KG1 (cell line): ENCODE results near the gene PNLIPRP3.
A peak's percentile ranks its signal among the peaks of the same experiment; 100 is the strongest.
"Not testable (repeated sequence)": the region's sequence is repeated elsewhere in the genome, so short reads cannot be mapped to it uniquely, and the experiment has no call there.

ENCODE experiments used
- DNase-seq: peaks from one replicate; lab custom pipeline; 2025; lab: John Stamatoyannopoulos, UW

The PNLIPRP3 gene

DNA sequence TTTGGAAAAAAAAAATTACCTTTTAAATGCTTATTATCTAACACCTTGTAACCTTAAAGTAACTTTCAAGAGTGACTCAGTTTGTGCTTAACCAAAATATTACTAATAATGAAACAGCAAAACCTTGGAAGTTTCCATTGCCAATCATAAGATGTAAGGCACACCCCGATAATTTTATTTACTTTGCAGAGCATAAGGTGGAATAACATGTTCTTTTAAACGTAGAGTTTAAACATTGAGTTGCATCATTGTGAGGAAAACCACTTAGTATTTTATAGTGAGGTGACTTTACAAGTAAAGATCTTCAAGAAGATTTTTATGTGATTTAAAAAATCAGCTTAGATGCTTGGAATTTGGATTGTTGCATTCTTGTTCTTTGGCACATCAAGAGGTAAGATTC, at the start of gene PNLIPRP3:
TSS of gene PNLIPRP3 (plus strand) at position 177 of the 400 bp plus-strand sequence. CDS start at position 343, 166 bp downstream.
- no peak for DNase-seq

DNA sequence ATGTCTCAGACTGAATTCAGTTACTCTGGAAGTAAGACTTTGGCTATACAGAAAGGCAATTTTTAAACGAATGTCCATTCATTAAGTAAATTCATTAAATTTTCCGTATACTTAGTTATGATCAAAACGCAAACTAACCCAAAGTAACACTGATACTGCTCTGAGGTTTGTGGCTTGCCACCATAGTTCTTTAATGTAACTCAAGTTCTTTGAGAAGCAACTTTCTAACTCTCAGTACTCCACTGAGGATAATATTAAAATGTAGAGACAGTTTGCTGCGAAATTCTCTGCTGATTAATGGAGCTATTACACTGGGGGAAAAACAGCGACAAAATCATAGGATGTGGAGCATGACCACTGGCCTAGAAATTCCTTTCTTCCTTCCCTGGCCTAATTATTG, 45.4 kb upstream of the PNLIPRP3 start:
- DNase-seq = no peak

DNA sequence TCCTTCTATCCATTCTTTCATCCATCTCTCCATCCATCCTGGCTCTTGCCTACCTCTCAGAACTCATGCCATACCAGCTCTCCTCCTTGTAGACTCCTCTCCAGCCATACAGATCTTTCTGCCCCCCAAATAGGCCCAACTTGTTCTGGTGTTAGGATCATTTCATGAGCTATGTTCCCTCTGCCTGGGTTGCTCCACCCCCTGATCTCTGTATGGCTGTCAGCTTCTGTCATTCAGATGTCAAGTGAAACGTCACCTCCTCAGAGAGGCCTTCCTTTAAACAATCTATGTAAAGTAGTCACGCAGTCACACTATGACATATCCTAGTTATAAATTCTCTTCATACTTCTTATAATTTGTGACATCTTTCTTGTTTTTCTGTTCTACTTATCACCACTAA, 42.3 kb upstream of the PNLIPRP3 start:
- DNase-seq = no peak

DNA sequence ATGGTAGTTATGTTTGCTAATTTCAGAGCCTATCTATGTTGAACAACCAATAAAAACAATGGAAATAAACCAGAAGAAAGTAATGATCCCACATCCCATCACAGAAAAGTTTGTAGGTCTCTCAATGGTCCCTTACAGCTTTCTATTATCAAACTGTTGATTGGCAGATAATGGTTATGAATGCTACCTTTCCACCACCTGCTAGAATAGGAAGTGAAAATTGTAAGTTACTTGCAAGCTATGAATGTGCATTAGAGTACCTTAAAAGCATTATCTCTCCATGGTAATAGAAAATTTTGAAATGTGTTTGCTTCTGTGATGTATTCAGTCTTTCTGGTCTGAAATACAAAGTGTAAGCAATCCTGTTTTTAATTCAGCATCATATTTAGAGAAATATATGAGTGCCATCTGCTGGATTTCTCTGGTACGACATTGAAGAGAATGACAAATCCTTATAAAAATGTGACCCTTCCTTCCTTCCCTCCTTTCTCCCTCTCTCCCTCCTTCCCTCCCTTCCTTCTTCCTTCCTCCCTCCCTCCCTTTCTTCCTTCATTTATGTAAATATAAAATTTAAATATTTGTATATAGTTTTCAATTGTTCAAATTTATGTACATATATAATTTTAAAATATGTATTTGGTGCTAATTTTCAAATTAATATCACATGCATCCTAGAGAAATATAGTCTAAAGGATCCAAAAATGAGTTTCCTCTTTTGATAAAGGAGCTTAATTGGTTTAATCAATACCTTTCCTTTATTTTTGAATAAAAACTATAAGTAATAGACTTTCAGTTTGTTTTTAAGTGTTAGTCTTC, 41.4 kb upstream of the PNLIPRP3 start:
- peak; percentile 6 for DNase-seq

DNA sequence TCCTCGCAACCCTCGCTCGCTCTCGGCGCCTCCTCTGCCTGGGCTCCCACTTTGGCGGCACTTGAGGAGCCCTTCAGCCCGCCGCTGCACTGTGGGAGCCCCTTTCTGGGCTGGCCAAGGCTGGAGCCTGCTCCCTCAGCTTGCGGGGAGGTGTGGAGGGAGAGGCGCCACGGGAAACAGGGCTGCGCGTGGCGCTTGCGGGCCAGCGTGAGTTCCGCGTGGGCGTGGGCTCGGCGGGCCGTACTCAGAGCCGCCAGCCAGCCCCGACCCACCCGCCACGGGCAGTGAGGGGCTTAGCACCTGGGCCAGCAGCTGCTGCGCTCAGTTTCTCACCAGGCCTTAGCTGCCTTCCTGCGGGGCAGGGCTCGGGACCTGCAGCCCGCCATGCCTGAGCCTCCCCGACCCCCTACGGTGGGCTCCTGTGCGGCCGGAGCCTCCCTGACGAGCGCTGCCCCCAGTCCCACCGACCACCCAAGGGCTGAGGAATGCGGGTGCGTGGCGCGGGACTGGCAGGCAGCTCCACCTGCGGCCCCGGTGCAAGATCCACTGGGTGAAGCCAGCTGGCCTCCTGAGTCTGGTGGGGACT, 34.3 kb upstream of the PNLIPRP3 start:
- not testable (repeated sequence) for DNase-seq

DNA sequence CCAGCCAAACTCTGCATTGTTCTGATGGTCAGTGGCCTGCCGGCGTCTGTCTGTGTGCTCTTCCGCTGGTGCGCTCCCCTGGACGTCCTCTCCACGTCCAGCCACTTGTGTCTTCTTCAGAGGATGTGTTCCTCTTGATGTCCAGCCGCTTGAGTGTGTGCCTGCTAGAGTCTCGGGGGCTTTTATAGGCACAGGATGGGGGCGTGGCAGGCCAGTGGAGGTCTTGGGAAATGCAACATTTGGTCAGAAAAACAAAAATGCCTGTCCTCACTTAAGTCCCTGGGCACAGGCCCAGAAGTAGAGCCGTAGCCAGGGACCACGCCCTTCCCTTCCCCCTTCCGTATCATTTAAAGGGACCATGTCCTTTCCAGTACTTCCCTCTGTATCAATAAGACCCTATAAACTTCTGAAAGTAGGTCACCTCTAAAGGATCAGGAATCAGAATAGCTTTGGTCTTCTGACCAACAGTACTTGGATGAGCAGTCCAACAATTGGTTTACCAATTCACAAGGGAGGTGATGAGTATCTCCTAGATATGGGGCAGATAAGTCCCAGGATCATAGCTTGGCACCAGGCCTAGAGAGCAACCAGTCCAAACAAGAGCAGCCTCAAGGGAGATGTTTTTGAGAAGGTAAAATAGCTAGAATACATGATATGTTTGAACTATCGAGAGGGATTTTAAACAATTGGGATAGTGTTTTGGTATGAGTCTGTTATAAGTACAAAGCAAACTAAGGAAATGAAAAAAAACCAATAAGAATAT, 32.2 kb upstream of the PNLIPRP3 start:
- DNase-seq = no peak

DNA sequence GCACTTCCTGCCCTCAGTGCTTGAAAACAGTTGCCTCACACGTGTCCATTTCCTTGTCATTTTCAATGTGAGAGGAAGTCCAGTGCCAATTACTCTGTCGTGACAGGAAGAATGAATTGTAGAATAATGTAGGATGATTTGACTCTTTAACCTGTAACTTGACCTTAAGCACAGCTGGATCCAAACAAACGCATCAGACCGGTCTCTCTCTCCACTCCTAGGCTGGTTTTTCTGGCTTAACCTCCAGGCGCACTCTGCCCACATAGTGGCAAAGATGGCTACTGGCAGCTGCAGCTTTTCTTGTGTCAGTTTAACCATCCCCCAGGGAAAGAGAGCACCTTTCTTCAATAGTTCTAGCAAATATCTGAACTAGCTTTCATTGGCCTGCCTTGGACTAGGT, 29.4 kb upstream of the PNLIPRP3 start:
- DNase-seq = no peak

DNA sequence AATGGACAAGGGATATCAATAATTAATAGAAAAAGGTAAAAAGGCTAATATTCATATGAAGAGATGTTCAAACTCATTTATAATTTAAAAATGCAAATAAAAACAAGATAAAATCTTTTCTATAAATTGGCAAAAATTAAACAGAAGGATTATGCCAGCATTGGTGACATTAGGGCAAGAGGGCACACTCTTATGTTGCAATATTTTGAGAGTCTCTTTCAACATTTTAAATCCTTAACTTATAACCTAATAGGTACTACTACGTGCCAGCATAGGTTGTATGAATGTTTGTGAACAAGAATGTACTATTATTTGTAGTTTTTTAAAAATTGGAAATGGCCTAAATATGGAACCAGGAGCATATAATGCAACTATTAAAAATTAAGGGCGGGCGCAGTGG, 24.8 kb upstream of the PNLIPRP3 start:
- no peak for DNase-seq

DNA sequence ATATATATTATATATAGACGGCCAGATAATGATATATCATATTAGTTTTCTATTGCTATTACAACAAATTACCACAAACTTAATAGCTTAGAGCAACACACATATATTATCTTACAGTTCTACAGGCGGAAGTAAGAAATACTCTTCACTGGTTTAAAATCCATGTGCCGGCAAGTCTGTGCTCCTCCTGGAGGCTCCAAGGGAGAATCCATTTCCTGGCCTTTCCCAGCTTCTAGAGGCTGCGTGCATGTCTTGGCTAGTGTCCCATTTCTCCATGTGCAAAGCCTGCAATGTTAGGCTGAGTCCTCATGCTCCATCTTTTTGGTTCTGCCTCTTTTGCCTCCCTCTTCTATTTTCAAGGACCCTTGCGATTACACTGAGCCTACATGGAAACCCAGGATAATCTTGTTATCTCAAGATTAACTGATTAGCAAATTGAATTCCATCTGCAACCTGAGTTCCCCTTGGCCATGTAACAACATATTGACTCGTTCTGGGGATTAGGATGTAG, 23.9 kb upstream of the PNLIPRP3 start:
- DNase-seq = no peak

DNA sequence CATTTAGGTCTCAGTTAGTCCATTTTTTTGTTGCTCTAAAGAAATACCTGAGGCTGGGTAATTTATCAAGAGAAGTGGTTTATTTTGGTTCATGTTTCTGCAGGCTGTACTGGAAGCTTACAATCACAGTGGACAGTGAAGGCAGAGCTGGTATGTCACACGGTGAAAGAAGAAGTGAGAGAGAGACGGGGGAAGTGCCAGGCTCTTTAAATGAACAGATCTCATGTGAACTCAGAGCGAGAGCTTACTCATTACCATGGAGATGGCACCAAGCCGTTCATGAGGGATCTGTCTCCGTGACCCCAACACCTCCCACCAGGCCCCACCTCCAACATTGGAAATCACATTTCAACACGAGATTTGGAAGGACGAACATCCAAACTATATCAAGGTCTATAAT, 18.9 kb upstream of the PNLIPRP3 start:
- no peak for DNase-seq

DNA sequence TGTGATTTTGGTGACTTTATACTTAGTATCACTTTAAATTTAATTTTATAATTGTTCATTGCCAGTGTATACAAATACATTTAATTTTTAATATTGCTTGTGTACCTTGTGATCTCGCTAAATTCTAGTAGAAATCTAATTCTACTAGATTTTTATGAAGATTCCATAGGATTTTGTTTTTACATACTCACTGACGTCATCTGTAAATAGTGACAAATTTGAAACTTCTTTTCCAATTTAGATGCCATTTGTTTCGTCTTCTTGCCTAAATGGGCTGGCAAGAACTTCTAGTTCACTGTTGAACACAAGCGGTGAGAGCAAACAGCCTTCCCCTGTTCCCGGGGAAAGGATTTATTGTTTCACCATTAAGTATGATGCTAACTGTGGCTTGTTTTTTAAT, 17.3 kb upstream of the PNLIPRP3 start:
- no peak for DNase-seq

DNA sequence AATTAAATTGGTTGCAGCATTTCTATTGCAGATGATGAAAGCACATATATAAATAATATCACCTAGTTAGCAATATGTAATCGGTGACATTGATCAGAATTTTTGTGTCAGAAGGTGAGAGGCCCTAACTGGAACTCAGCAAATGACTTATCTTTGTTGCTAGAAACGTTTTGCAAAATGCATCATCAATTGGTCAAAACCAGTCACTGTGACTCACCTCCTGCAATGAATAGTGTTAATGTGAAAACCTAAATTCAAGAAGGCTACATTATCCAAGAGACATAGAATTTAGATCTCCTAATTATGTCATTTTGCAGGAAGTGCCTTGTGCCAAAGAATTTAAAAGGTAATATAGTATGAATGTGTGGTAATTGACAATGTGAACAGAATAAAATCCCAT, 9.8 kb upstream of the PNLIPRP3 start:
- DNase-seq = no peak

DNA sequence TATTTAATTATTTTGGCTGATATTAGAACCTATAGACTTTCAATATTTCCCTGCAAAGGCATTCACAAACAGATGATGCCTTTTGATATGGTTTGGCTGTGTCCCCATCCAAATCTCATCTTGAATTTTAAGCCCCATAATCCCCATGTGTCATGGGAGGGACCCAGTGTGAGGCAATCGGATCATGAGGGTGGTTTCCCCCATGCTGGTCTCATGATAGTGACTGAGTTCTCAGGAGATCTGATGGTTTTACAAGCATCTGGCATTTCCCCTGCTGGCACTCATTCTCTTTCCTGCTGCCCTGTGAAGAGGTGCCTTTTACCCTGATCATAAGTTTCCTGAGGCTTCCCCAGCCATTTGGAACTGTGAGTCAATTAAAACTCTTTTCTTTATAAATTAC, 9.3 kb upstream of the PNLIPRP3 start:
- no peak for DNase-seq

DNA sequence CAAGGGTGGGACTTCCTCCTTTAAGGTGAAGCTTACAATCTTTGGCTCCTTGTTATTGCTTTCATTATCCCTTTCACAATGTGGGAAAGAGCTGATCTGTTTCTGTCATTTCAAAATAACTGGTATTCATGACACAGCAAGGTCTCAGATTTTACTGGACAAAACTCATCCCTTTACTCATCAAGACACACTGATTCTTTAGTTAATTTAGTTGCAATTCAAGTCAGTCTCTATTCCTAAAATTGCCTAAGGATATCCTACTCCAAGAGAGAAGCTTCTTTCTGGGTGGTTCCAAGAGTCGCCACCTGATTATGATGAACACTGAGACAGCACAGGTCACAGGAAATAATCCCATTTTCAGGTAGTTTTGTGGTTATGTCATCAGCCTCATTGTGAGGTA, 5.8 kb upstream of the PNLIPRP3 start:
- no peak for DNase-seq

DNA sequence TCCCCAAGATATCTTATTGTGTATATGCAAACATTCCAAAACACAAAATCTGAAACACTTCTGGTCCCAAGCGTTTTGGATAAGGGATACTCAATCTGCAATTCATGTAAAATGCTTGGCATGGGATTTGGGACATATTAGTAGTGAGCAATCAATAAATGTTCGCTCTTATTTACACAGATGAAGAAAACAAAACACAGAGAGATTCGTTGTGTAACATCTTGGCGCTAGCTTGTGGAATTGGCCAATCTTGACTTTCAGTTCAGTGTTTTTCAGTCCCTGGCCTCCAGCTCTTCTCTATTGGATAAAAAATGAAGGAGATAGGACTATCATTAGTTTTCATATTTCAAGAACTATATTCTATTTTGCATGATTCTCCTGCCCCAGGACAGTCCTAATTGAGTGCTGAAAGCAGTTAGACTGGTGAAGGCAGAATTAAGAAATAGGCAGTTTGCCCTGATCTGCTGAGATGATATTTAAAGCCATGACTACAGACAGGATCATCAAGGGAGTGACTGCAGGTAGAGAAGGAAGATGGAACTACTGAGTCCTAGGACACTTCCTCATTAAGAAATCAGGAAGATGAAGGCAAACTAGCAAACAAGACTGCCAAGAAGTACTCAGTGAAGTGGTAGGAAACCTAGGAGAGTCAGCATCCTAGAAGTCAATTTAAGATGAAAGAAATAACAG, 1.8 kb downstream of the PNLIPRP3 start:
- no peak for DNase-seq

DNA sequence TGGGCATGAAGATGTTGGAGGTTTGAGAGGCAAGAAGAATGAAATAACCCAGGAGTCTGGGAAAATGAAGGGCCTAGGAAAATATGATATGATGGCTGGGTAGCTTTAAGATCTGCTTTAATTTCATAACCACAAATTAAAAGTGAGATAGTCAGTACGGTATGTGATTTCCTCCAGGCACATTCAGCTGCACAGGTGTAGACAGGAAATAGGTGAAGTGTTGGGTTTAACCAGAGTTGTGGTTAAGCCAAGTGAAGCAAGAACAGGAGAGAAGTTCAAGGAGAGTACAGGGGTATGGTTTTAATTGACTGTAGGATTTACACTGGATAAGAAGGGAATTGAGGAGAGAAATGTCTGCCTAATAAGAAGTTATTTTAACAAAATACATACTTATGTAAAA, 2.6 kb downstream of the PNLIPRP3 start:
- DNase-seq = no peak

DNA sequence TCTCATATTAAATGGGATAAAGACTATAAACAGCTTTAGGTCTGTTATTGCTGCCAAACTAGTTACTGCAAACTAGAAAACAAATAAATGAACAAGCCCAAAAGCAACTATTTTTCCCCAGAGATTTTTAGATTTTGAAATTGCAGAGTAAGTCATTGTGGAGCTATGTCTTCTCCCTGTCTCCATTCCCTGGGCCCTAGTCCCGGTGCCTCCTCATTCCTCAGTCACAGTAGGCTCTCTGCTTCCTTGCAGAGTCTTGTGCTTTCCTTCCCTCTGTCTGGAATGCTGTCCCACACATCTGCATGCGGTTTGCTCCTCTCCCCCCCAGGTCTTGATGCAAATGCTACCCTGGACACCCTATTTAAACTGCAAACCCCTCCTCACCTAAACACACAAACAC, 4.0 kb downstream of the PNLIPRP3 start:
- DNase-seq = no peak

DNA sequence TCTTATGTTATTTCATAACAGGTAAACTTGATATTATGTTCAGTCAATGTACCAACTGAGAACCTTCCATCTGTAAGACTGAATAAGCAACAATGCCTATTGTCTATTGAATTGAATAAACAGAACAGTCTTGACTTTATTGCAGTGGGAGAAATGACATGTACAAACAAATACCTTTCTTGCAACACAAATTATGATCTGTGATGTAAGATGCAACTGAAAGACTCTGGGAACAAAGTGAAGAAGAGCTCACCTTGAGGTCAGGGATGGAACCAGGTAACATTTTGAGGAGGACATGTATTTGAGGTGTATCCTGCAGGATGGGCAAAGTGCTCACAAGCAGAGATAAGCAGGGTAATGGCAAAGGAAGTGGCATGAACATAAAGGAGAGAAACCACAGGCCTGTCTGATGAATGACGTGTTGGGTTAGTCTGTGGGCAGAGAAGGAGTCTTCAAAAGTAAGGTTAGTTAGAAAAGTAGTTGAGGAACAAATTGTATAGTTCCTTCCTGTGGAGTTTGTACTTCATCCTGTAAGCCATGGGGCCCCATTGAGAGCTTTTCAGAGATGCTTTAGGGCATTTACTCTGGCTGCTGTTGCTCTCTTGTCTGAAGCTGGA, 9.5 kb downstream of the PNLIPRP3 start:
- DNase-seq = no peak

DNA sequence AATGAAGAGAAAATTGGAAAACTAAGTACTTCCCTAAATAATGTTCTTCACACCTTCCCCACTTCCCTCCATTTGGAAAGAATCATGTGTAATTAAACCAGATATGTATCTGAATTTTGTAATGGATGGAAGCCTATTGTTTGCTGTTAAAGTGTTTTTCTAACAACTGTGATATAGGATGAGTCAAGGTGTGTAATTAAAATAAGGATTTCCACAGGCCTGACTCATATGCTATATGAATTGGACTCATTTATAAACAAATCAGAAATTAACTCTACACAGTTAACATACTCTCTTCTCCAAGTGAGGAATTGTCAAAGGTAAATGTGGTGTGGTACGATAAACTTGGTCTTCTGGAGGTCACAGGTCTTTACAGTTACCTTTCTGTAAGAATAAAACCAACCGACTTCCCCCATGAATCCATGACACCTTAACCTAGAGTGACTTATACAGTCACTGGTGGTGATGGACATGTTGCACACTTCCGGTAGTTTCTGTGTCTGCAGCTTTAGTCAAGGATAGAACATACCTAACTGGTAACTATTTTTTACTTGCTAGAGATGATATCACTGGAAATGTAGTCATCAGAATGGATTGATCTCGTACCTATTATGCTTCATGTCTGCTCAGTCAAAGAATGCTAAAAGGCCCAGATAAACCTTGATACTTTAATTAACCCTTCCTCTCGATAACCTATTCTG, 12.8 kb downstream of the PNLIPRP3 start:
- DNase-seq = no peak

DNA sequence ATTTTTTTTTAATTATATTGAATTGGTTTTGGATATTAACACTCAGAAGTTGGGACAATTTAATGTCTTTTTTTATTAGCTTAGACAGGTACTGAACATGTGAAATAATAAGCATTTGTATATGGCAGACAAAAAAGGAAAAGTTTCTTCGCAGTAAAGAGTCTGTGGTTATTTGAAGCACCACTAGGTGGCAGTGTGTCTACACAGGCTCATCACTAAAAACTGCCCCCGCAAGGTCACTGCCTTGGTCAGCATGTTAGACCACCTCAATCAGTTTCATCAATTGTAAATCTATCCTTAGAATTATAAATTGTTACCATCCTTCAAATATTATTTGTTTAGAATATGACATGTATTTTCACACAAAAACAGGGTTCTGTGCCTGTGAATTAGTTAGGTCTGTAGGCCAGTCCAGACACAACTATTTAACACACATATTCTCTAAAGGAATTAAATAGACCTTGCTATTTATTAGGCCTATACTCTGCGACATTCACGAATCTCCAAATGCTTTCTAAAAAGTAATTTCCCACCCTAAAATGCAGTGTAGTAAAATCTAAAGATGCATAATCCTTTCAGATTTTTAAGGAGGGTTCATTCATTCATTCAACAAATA, 17.0 kb downstream of the PNLIPRP3 start:
- DNase-seq = no peak

DNA sequence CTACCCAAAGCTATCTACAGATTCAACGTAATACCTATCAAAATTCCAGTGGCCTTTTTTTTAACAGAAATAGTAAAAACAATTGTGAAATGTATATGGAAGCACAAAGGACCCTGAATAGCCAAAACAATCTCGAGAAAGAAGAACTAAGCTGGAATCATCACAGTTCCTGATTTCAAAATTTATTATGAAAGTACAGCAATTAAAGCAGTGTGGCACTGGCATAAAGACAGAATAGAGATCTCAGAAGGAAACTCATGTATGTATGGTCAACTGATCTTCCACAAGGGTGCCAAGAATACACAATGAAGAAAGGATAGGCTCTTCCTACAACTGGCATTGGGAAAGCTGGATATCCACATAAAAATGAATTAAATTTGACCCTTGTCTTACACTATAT, 23.2 kb downstream of the PNLIPRP3 start:
- DNase-seq = no peak
